ENCODE measurements around the gene EWSR1.
A peak's percentile ranks its signal among the peaks of the same experiment; 100 is the strongest.

EWSR1 gene

DNA sequence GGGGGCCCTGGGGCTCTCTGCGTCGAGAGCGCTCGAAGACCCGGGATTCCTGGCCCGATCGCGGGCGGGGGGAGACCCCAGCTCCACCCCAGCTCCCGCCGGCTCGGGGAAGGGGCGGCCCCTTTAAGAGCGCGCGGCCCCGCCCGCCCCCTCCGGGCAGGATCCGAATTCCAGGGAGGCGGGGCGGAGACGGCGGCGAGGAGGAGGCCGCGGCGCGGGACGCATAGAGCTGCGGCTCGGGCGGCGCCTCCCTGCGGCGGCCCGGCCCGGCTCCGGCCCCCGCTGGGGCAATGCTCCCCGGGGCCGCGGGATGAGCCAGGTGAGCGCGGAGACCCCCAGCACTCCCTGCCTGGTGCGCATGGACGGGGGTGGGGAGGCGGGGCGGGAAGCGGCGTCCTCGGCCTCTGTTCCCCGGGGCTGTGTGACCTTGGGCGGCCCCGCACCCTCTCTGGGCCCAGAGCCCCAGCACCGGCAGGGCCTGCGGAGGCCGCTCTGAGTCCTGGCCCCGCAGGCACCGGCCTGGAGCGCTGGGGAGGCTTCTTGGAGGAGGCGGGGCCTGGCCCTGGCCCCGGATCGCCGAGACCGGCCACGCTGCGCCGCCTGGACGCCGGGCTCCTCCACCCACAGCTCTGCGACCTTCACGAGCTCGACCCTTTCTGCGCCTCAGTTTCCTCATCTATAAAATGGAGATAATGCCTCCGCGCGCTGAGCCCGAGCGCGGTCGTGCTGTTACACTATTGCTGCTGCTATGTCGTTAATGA is 38.9 kb downstream of the EWSR1 start (continued):
- TF ChIP-seq MZF1 (tag by site-specific recombination; IDR thresholded peaks at IDR 0.05; ENCODE audit: borderline replicate concordance) (no peak), TRIM28 (IDR thresholded peaks at IDR 0.05; ENCODE audit: borderline replicate concordance, low read length) (no peak), SP3 (tag by site-specific recombination; IDR thresholded peaks at IDR 0.05) (peak; percentile 31; the same call in 1 of the 2 replicates), ZNF10 (tag by site-specific recombination; IDR thresholded peaks at IDR 0.05) (no peak), ZNF514 (tag by site-specific recombination; IDR thresholded peaks at IDR 0.05) (no peak), HOXA7 (CRISPR knock-in tag; IDR thresholded peaks at IDR 0.05; ENCODE audit: borderline replicate concordance) (no peak), ZNF341 (tag by site-specific recombination; IDR thresholded peaks at IDR 0.05; ENCODE audit: low read depth) (no peak), OVOL3 (tag by site-specific recombination; IDR thresholded peaks at IDR 0.05) (no peak), ZNF175 (tag by site-specific recombination; IDR thresholded peaks at IDR 0.05) (no peak), SP2 (tag by site-specific recombination; IDR thresholded peaks at IDR 0.05) (peak; percentile 60), BCL11B (tag by site-specific recombination; IDR thresholded peaks at IDR 0.05; ENCODE audit: low read depth) (no peak), ZNF292 (tag by site-specific recombination; IDR thresholded peaks at IDR 0.05; ENCODE audit: borderline replicate concordance, low read depth) (no peak), ZNF747 (tag by site-specific recombination; IDR thresholded peaks at IDR 0.05) (no peak), MYNN (tag by site-specific recombination; IDR thresholded peaks at IDR 0.05; ENCODE audit: borderline replicate concordance) (no peak), ZNF16 (tag by site-specific recombination; IDR thresholded peaks at IDR 0.05; ENCODE audit: low read depth) (no peak), ZNF248 (tag by site-specific recombination; IDR thresholded peaks at IDR 0.05) (no peak), ZNF830 (tag by site-specific recombination; IDR thresholded peaks at IDR 0.05; ENCODE audit: low read depth) (no peak), ZNF660 (tag by site-specific recombination; IDR thresholded peaks at IDR 0.05) (no peak), ZNF133 (tag by site-specific recombination; IDR thresholded peaks at IDR 0.05) (no peak)
- TF ChIP-seq, protein P1, sequence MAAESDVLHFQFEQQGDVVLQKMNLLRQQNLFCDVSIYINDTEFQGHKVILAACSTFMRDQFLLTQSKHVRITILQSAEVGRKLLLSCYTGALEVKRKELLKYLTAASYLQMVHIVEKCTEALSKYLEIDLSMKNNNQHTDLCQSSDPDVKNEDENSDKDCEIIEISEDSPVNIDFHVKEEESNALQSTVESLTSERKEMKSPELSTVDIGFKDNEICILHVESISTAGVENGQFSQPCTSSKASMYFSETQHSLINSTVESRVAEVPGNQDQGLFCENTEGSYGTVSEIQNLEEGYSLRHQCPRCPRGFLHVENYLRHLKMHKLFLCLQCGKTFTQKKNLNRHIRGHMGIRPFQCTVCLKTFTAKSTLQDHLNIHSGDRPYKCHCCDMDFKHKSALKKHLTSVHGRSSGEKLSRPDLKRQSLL (tag by site-specific recombination; IDR thresholded peaks at IDR 0.05): no peak; the same call in 1 of the 2 replicates
- TF ChIP-seq, protein P2, sequence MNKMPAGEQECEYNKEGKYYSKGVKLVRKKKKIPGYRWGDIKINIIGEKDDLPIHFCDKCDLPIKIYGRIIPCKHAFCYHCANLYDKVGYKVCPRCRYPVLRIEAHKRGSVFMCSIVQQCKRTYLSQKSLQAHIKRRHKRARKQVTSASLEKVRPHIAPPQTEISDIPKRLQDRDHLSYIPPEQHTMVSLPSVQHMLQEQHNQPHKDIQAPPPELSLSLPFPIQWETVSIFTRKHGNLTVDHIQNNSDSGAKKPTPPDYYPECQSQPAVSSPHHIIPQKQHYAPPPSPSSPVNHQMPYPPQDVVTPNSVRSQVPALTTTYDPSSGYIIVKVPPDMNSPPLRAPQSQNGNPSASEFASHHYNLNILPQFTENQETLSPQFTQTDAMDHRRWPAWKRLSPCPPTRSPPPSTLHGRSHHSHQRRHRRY (tag by site-specific recombination; IDR thresholded peaks at IDR 0.05): no peak
- TF ChIP-seq, protein P3, sequence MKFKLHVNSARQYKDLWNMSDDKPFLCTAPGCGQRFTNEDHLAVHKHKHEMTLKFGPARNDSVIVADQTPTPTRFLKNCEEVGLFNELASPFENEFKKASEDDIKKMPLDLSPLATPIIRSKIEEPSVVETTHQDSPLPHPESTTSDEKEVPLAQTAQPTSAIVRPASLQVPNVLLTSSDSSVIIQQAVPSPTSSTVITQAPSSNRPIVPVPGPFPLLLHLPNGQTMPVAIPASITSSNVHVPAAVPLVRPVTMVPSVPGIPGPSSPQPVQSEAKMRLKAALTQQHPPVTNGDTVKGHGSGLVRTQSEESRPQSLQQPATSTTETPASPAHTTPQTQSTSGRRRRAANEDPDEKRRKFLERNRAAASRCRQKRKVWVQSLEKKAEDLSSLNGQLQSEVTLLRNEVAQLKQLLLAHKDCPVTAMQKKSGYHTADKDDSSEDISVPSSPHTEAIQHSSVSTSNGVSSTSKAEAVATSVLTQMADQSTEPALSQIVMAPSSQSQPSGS (tag by site-specific recombination; IDR thresholded peaks at IDR 0.05; ENCODE audit: low read depth): no peak
- TF ChIP-seq, protein P4, sequence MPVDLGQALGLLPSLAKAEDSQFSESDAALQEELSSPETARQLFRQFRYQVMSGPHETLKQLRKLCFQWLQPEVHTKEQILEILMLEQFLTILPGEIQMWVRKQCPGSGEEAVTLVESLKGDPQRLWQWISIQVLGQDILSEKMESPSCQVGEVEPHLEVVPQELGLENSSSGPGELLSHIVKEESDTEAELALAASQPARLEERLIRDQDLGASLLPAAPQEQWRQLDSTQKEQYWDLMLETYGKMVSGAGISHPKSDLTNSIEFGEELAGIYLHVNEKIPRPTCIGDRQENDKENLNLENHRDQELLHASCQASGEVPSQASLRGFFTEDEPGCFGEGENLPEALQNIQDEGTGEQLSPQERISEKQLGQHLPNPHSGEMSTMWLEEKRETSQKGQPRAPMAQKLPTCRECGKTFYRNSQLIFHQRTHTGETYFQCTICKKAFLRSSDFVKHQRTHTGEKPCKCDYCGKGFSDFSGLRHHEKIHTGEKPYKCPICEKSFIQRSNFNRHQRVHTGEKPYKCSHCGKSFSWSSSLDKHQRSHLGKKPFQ (tag by site-specific recombination; IDR thresholded peaks at IDR 0.05): no peak
- TF ChIP-seq, protein P5, sequence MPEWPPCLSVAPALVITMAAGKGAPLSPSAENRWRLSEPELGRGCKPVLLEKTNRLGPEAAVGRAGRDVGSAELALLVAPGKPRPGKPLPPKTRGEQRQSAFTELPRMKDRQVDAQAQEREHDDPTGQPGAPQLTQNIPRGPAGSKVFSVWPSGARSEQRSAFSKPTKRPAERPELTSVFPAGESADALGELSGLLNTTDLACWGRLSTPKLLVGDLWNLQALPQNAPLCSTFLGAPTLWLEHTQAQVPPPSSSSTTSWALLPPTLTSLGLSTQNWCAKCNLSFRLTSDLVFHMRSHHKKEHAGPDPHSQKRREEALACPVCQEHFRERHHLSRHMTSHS (tag by site-specific recombination; IDR thresholded peaks at IDR 0.05): no peak
- TF ChIP-seq, protein P6, sequence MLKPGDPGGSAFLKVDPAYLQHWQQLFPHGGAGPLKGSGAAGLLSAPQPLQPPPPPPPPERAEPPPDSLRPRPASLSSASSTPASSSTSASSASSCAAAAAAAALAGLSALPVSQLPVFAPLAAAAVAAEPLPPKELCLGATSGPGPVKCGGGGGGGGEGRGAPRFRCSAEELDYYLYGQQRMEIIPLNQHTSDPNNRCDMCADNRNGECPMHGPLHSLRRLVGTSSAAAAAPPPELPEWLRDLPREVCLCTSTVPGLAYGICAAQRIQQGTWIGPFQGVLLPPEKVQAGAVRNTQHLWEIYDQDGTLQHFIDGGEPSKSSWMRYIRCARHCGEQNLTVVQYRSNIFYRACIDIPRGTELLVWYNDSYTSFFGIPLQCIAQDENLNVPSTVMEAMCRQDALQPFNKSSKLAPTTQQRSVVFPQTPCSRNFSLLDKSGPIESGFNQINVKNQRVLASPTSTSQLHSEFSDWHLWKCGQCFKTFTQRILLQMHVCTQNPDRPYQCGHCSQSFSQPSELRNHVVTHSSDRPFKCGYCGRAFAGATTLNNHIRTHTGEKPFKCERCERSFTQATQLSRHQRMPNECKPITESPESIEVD (tag by site-specific recombination; IDR thresholded peaks at IDR 0.05): no peak
- TF ChIP-seq, protein P7, sequence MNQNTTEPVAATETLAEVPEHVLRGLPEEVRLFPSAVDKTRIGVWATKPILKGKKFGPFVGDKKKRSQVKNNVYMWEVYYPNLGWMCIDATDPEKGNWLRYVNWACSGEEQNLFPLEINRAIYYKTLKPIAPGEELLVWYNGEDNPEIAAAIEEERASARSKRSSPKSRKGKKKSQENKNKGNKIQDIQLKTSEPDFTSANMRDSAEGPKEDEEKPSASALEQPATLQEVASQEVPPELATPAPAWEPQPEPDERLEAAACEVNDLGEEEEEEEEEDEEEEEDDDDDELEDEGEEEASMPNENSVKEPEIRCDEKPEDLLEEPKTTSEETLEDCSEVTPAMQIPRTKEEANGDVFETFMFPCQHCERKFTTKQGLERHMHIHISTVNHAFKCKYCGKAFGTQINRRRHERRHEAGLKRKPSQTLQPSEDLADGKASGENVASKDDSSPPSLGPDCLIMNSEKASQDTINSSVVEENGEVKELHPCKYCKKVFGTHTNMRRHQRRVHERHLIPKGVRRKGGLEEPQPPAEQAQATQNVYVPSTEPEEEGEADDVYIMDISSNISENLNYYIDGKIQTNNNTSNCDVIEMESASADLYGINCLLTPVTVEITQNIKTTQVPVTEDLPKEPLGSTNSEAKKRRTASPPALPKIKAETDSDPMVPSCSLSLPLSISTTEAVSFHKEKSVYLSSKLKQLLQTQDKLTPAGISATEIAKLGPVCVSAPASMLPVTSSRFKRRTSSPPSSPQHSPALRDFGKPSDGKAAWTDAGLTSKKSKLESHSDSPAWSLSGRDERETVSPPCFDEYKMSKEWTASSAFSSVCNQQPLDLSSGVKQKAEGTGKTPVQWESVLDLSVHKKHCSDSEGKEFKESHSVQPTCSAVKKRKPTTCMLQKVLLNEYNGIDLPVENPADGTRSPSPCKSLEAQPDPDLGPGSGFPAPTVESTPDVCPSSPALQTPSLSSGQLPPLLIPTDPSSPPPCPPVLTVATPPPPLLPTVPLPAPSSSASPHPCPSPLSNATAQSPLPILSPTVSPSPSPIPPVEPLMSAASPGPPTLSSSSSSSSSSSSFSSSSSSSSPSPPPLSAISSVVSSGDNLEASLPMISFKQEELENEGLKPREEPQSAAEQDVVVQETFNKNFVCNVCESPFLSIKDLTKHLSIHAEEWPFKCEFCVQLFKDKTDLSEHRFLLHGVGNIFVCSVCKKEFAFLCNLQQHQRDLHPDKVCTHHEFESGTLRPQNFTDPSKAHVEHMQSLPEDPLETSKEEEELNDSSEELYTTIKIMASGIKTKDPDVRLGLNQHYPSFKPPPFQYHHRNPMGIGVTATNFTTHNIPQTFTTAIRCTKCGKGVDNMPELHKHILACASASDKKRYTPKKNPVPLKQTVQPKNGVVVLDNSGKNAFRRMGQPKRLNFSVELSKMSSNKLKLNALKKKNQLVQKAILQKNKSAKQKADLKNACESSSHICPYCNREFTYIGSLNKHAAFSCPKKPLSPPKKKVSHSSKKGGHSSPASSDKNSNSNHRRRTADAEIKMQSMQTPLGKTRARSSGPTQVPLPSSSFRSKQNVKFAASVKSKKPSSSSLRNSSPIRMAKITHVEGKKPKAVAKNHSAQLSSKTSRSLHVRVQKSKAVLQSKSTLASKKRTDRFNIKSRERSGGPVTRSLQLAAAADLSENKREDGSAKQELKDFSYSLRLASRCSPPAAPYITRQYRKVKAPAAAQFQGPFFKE (tag by site-specific recombination; IDR thresholded peaks at IDR 0.05; ENCODE audit: borderline replicate concordance): no peak

Data from HEK293 (cell line).